MM.1S (cell line): ENCODE measurements around the gene OOSP1.

Experiments
- DNase-seq: peaks from one replicate; pipeline ENCODE4 v3.0.0-alpha.2; 2015
- H2AFZ ChIP-seq: fragments of 300-600 bp; sonication (generic); 2 replicates; pipeline ENCODE4 v1.6.0; 2016; ENCODE audit warnings: antibody characterized with exemption, low read length
- H3F3A ChIP-seq: fragments of 300-600 bp; sonication (generic); 2 replicates; pipeline ENCODE4 v1.6.1; 2016; ENCODE audit warnings: mild to moderate bottlenecking, antibody characterized with exemption, low read length, moderate library complexity, mixed read lengths; ENCODE audit not compliant: insufficient read depth
- H3K27ac ChIP-seq: fragments of 300-600 bp; sonication (generic); 2 replicates; pipeline ENCODE4 v1.5.1; 2016; ENCODE audit warnings: mild to moderate bottlenecking, low read length
- H3K27me3 ChIP-seq: fragments of 300-600 bp; sonication (generic); replicated peaks from 2 replicates; pipeline ENCODE4 v1.6.0; 2016; ENCODE audit warnings: low read length; ENCODE audit not compliant: insufficient read depth
- H3K36me3 ChIP-seq: fragments of 300-600 bp; sonication (generic); replicated peaks from 2 replicates; pipeline ENCODE4 v1.6.1; 2016; ENCODE audit warnings: mild to moderate bottlenecking, low read length, mixed read lengths; ENCODE audit not compliant: insufficient read depth
- H3K4me1 ChIP-seq: fragments of 300-600 bp; sonication (generic); 2 replicates; pipeline ENCODE4 v1.6.1; 2016; ENCODE audit warnings: low read length, mixed read lengths
- H3K4me2 ChIP-seq: fragments of 300-600 bp; sonication (generic); 2 replicates; pipeline ENCODE4 v1.6.0; 2016; ENCODE audit warnings: low read depth, low read length
- H3K4me3 ChIP-seq: fragments of 300-600 bp; sonication (generic); 2 replicates; pipeline ENCODE4 v1.5.1; 2016; ENCODE audit warnings: low read length, mixed read lengths
- H3K79me2 ChIP-seq: fragments of 300-600 bp; sonication (generic); 2 replicates; pipeline ENCODE4 v1.6.1; 2016; ENCODE audit warnings: mixed run types, low read length, mixed read lengths
- H3K9ac ChIP-seq: fragments of 300-600 bp; sonication (generic); 2 replicates; pipeline ENCODE4 v1.6.1; 2016; ENCODE audit warnings: low read length, mixed read lengths
- H3K9me2 ChIP-seq: fragments of 300-600 bp; sonication (generic); replicated peaks from 2 replicates; pipeline ENCODE4 v1.6.1; 2016; ENCODE audit warnings: mild to moderate bottlenecking, low read length, mixed read lengths; ENCODE audit not compliant: insufficient read depth
- H3K9me3 ChIP-seq: fragments of 300-600 bp; sonication (generic); replicated peaks from 2 replicates; pipeline ENCODE4 v1.6.1; 2016; ENCODE audit warnings: mild to moderate bottlenecking, low read length, mixed read lengths; ENCODE audit not compliant: insufficient read depth
- H4K20me1 ChIP-seq: fragments of 300-600 bp; sonication (generic); 2 replicates; pipeline ENCODE4 v1.6.1; 2016; ENCODE audit warnings: mild to moderate bottlenecking, low read length, moderate library complexity, mixed read lengths; ENCODE audit not compliant: insufficient read depth
- CTCF ChIP-seq: fragments of 300-600 bp; sonication (generic); IDR thresholded peaks from 2 replicates; pipeline ENCODE4 v1.5.1; 2016; ENCODE audit warnings: antibody characterized with exemption, low read length, mixed read lengths
- EZH2 ChIP-seq: fragments of 300-600 bp; sonication (generic); optimal IDR thresholded peaks from 2 replicates; pipeline ENCODE3; 2017; ENCODE audit warnings: low read depth, mild to moderate bottlenecking, antibody characterized with exemption, low read length, mixed read lengths
- EZH2phosphoT487 ChIP-seq: fragments of 300-600 bp; sonication (generic); IDR thresholded peaks from 2 replicates; pipeline ENCODE4 v1.6.1; 2018; ENCODE audit warnings: antibody characterized with exemption, low read length

The OOSP1 gene

DNA sequence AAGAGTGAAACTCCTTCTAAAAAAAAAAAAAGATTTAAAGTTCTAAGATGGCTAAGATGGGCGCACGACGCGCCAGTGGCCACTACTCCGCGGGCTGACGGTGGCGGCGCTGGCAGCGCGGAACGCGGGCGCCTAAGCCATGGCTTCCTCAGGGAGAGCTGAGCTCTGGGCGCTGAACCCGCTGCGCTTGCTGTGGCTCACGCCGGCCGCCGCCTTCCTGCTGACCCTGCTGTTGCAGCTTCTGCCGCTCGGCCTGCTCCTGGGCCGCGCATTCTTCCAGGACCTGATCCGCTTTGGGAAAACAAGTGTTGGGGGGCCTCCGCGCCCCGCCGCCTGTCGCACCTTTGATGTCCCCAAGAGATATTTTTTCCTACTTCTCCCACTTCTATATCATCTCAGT lies 40.2 kb upstream of the OOSP1 start:
- no peaks in the 10 kb centered on the region for H3K9me3 ChIP-seq
- H3K4me3 ChIP-seq, result no peak overlapping the region
- H3K79me2 ChIP-seq, result no peaks in the 10 kb centered on the region
- TF ChIP-seq EZH2, result no peak
- TF ChIP-seq CTCF, result no peak
- no peak for TF ChIP-seq EZH2phosphoT487
- H4K20me1 ChIP-seq, result no peaks in the 10 kb centered on the region
- H3K27me3 ChIP-seq, result no peaks in the 10 kb centered on the region
- no peaks in the 10 kb centered on the region for H3K9me2 ChIP-seq
- no peak overlapping the region for H3K27ac ChIP-seq
- H2AFZ ChIP-seq, result no peak overlapping the region
- H3F3A ChIP-seq, result no peaks in the 10 kb centered on the region
- DNase-seq, result no peak
- H3K9ac ChIP-seq, result no peak overlapping the region
- no peak overlapping the region for H3K4me2 ChIP-seq
- no peaks in the 10 kb centered on the region for H3K4me1 ChIP-seq
- no peaks in the 10 kb centered on the region for H3K36me3 ChIP-seq

DNA sequence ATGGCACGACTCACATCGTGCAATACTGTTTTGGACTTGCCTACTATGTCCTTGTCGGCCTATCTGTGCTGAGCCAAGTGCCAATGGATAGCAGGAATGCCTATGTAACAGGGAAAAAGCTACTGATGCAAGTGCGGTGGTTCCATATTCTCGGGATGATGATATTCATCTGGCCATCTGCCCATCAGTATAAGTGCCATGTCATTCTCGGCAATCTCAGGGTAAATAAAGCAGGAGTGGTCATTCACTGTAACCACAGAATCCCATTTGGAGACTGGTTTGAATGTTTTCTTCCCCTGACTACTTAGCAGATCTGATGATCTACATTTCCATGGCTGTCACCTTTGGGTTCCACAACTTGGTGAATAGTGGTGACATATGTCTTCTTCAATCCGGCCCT lies 39.6 kb upstream of the OOSP1 start:
- H3K9me2 ChIP-seq, result no peaks in the 10 kb centered on the region

GRCh38 chr11:59899532-59899931 lies 38.7 kb upstream of the OOSP1 start:
- no peaks in the 10 kb centered on the region for H4K20me1 ChIP-seq
- no peak overlapping the region for H3K4me2 ChIP-seq
- H3K9ac ChIP-seq, result no peak overlapping the region
- no peak for TF ChIP-seq CTCF
- TF ChIP-seq EZH2, result no peak
- TF ChIP-seq EZH2phosphoT487, result no peak
- H3K4me3 ChIP-seq, result no peak overlapping the region
- H3K79me2 ChIP-seq, result no peaks in the 10 kb centered on the region
- no peak overlapping the region for H2AFZ ChIP-seq
- no peaks in the 10 kb centered on the region for H3K9me2 ChIP-seq
- H3K27ac ChIP-seq, result no peak overlapping the region
- no peak for DNase-seq
- no peaks in the 10 kb centered on the region for H3K9me3 ChIP-seq
- no peaks in the 10 kb centered on the region for H3K36me3 ChIP-seq
- H3K27me3 ChIP-seq, result no peaks in the 10 kb centered on the region
- H3F3A ChIP-seq, result no peaks in the 10 kb centered on the region
- no peaks in the 10 kb centered on the region for H3K4me1 ChIP-seq

More for the DNA sequence above, 39.6 kb upstream of the OOSP1 start:
- no peak overlapping the region for H3K4me2 ChIP-seq
- no peak for DNase-seq
- H3K4me3 ChIP-seq, result no peak overlapping the region
- no peak for TF ChIP-seq EZH2phosphoT487
- no peaks in the 10 kb centered on the region for H3F3A ChIP-seq
- no peaks in the 10 kb centered on the region for H3K27me3 ChIP-seq
- no peaks in the 10 kb centered on the region for H3K36me3 ChIP-seq
- no peaks in the 10 kb centered on the region for H4K20me1 ChIP-seq
- no peaks in the 10 kb centered on the region for H3K4me1 ChIP-seq
- H2AFZ ChIP-seq, result no peak overlapping the region
- H3K27ac ChIP-seq, result no peak overlapping the region
- H3K9me3 ChIP-seq, result no peaks in the 10 kb centered on the region
- no peak overlapping the region for H3K9ac ChIP-seq
- H3K79me2 ChIP-seq, result no peaks in the 10 kb centered on the region

DNA sequence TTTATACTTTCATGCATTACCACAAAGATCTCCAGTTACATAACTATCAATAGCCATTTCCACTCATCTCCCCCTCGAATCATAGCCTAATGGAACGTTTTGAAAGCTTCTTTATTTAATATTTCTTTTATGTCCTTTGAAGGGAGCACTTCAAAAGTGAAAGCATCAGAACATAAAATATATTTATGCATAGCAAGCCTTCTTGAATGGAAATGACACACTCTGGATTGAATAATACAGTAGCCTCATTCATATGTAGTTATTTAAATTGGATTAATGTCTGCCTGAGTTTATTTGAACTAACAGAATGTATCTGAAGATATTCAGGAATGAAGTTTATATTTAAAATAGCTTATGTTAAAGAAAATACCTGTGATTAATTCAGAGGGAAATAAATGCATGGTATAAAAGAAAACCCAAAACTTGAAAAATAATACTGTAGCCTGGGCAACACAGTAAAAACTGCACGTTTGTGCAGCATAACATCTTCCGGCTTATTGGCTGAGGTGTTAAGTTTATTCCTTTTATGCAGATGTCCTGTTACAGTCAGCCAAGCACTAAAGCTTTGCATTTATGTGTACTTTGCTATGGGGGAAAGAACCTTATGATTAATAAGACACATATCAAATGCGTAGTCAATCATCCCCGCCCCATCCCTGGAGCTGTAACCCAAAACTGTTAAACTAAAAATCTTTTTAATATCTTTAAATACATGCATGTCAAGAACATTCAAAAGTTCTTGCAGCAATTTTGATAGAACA lies 37.7 kb upstream of the OOSP1 start:
- Histone ChIP-seq H3K9ac (no peak overlapping the region), H3K27me3 (no peaks in the 10 kb centered on the region), H3K36me3 (no peaks in the 10 kb centered on the region), H2AFZ (no peak overlapping the region), H3F3A (no peaks in the 10 kb centered on the region), H3K27ac (no peak overlapping the region), H3K9me2 (no peaks in the 10 kb centered on the region), H3K4me3 (no peak overlapping the region), H3K4me1 (no peaks in the 10 kb centered on the region), H3K9me3 (no peaks in the 10 kb centered on the region), H3K79me2 (no peaks in the 10 kb centered on the region), H4K20me1 (no peaks in the 10 kb centered on the region), H3K4me2 (no peak overlapping the region)
- no peak for TF ChIP-seq EZH2phosphoT487
- DNase-seq, result no peak
